ENCODE data around the gene MFSD12. TPM values are rescaled to one million over a fixed set of nuclear protein-coding genes. Genes with fewer than 3 reads are reported as not detected.
"Not testable (repeated sequence)": the region's sequence is repeated elsewhere in the genome, so short reads cannot be mapped to it uniquely, and the experiment has no call there.

MFSD12 gene
- total RNA-seq, 1 donor from 2014 or later, result 93.7 TPM

GRCh38 chr19:3591876-3592613 is 34.7 kb upstream of the MFSD12 start:
- no peaks in the 10 kb centered on the region for H3K4me1 Mint-ChIP-seq (ENCODE audit: low read depth)
- H3K9me3 Mint-ChIP-seq, result peaks cover 3% of the 10 kb centered on the region
- no peak for DNase-seq (ENCODE audit: low spot score)
- H3K27me3 Mint-ChIP-seq (ENCODE audit: low read depth), result no peaks in the 10 kb centered on the region
- no peaks in the 10 kb centered on the region for H3K36me3 Mint-ChIP-seq (ENCODE audit: low read depth)
- H3K4me3 Mint-ChIP-seq (ENCODE audit: low read depth), result no peak overlapping the region
- H3K27ac Mint-ChIP-seq, result no peak overlapping the region
- intact Hi-C loops (cut with micrococcal nuclease), result no loop called here

- no peaks in the 10 kb centered on the region for H3K4me1 Mint-ChIP-seq (ENCODE audit: low read depth)
- no peaks in the 10 kb centered on the region for H3K27me3 Mint-ChIP-seq (ENCODE audit: low read depth)
- no peaks in the 10 kb centered on the region for H3K36me3 Mint-ChIP-seq (ENCODE audit: low read depth)
- intact Hi-C loops (cut with micrococcal nuclease), result no loop called here
- H3K4me3 Mint-ChIP-seq (ENCODE audit: low read depth), result no peak overlapping the region
- H3K27ac Mint-ChIP-seq, result no peak overlapping the region
- DNase-seq (ENCODE audit: low spot score), result no peak
- H3K9me3 Mint-ChIP-seq, result peaks cover 3% of the 10 kb centered on the region
Observed at GRCh38 chr19:3590991-3591659, 33.7 kb upstream of the MFSD12 start.

GRCh38 chr19:3589949-3590348 is 32.6 kb upstream of the MFSD12 start:
- H3K27me3 Mint-ChIP-seq (ENCODE audit: low read depth), result no peaks in the 10 kb centered on the region
- H3K36me3 Mint-ChIP-seq (ENCODE audit: low read depth), result no peaks in the 10 kb centered on the region
- no peak for DNase-seq (ENCODE audit: low spot score)
- no peak overlapping the region for H3K27ac Mint-ChIP-seq
- intact Hi-C loops (cut with micrococcal nuclease), result no loop called here
- no peaks in the 10 kb centered on the region for H3K4me1 Mint-ChIP-seq (ENCODE audit: low read depth)
- peaks cover 3% of the 10 kb centered on the region for H3K9me3 Mint-ChIP-seq
- H3K4me3 Mint-ChIP-seq (ENCODE audit: low read depth), result no peak overlapping the region

- no peak for DNase-seq (ENCODE audit: low spot score)
- Mint-ChIP-seq H3K27ac (no peak overlapping the region), H3K27me3 (ENCODE audit: low read depth) (no peaks in the 10 kb centered on the region)
Observed at GRCh38 chr19:3589439-3589838, 32.1 kb upstream of the MFSD12 start.

GRCh38 chr19:3586707-3587346 is 29.4 kb upstream of the MFSD12 start:
- no peaks in the 10 kb centered on the region for H3K36me3 Mint-ChIP-seq (ENCODE audit: low read depth)
- no peak for DNase-seq (ENCODE audit: low spot score)
- intact Hi-C loops (cut with micrococcal nuclease), result no loop called here
- no peak overlapping the region for H3K27ac Mint-ChIP-seq
- H3K27me3 Mint-ChIP-seq (ENCODE audit: low read depth), result peaks cover 3% of the 10 kb centered on the region
- peaks cover 3% of the 10 kb centered on the region for H3K9me3 Mint-ChIP-seq
- H3K4me3 Mint-ChIP-seq (ENCODE audit: low read depth), result no peak overlapping the region
- H3K4me1 Mint-ChIP-seq (ENCODE audit: low read depth), result no peaks in the 10 kb centered on the region

More at GRCh38 chr19:3589439-3589838, 32.1 kb upstream of the MFSD12 start:
- no peak overlapping the region for H3K4me3 Mint-ChIP-seq (ENCODE audit: low read depth)
- intact Hi-C loops (cut with micrococcal nuclease), result no loop called here
- H3K4me1 Mint-ChIP-seq (ENCODE audit: low read depth), result no peaks in the 10 kb centered on the region
- peaks cover 3% of the 10 kb centered on the region for H3K9me3 Mint-ChIP-seq
- H3K36me3 Mint-ChIP-seq (ENCODE audit: low read depth), result no peaks in the 10 kb centered on the region

- DNase-seq (ENCODE audit: low spot score), result no peak
- no peak overlapping the region for H3K4me3 Mint-ChIP-seq (ENCODE audit: low read depth)
- no peak overlapping the region for H3K27ac Mint-ChIP-seq
Observed at GRCh38 chr19:3586127-3586626, 28.8 kb upstream of the MFSD12 start.

GRCh38 chr19:3585301-3586126 is 28.1 kb upstream of the MFSD12 start, which contains the start of gene GIPC3:
TSS of gene GIPC3 (plus strand) at chr19:3585478. CDS start at chr19:3585598, 120 bp downstream.
- Mint-ChIP-seq H3K27me3 (ENCODE audit: low read depth) (peaks cover 3% of the 10 kb centered on the region), H3K27ac (no peak within 1 kb of the TSS), H3K36me3 (ENCODE audit: low read depth) (no peaks in the 10 kb centered on the region), H3K4me3 (ENCODE audit: low read depth) (no peak within 1 kb of the TSS), H3K4me1 (ENCODE audit: low read depth) (no peaks in the 10 kb centered on the region), H3K9me3 (peaks cover 3% of the 10 kb centered on the region)
- no peak for DNase-seq (ENCODE audit: low spot score)
- intact Hi-C loops (cut with micrococcal nuclease), result no loop called here

More at GRCh38 chr19:3586127-3586626, 28.8 kb upstream of the MFSD12 start:
- Mint-ChIP-seq H3K36me3 (ENCODE audit: low read depth) (no peaks in the 10 kb centered on the region), H3K9me3 (peaks cover 3% of the 10 kb centered on the region), H3K4me1 (ENCODE audit: low read depth) (no peaks in the 10 kb centered on the region), H3K27me3 (ENCODE audit: low read depth) (peaks cover 3% of the 10 kb centered on the region)
- intact Hi-C loops (cut with micrococcal nuclease), result no loop called here

GRCh38 chr19:3584036-3584802 is 26.8 kb upstream of the MFSD12 start:
- H3K4me3 Mint-ChIP-seq (ENCODE audit: low read depth); DNase-seq (ENCODE audit: low spot score); H3K27ac Mint-ChIP-seq; H3K27me3 Mint-ChIP-seq (ENCODE audit: low read depth); H3K36me3 Mint-ChIP-seq (ENCODE audit: low read depth); intact Hi-C loops (cut with micrococcal nuclease); H3K9me3 Mint-ChIP-seq; H3K4me1 Mint-ChIP-seq (ENCODE audit: low read depth): not testable (repeated sequence)

- H3K36me3 Mint-ChIP-seq (ENCODE audit: low read depth); DNase-seq (ENCODE audit: low spot score); H3K4me3 Mint-ChIP-seq (ENCODE audit: low read depth); H3K4me1 Mint-ChIP-seq (ENCODE audit: low read depth); H3K27me3 Mint-ChIP-seq (ENCODE audit: low read depth); H3K9me3 Mint-ChIP-seq; intact Hi-C loops (cut with micrococcal nuclease); H3K27ac Mint-ChIP-seq: not testable (repeated sequence)
Observed at GRCh38 chr19:3581792-3582191, 24.4 kb upstream of the MFSD12 start.

GRCh38 chr19:3580156-3580934 is 23.0 kb upstream of the MFSD12 start:
- Mint-ChIP-seq H3K4me3 (ENCODE audit: low read depth) (no peak overlapping the region), H3K36me3 (ENCODE audit: low read depth) (peaks cover 5% of the 10 kb centered on the region), H3K4me1 (ENCODE audit: low read depth) (no peaks in the 10 kb centered on the region), H3K27me3 (ENCODE audit: low read depth) (peaks cover 3% of the 10 kb centered on the region), H3K9me3 (no peaks in the 10 kb centered on the region), H3K27ac (no peak overlapping the region)
- intact Hi-C loops (cut with micrococcal nuclease), result no loop called here
- DNase-seq (ENCODE audit: low spot score), result no peak

GRCh38 chr19:3578390-3578789 is 21.0 kb upstream of the MFSD12 start:
- Mint-ChIP-seq H3K4me1 (ENCODE audit: low read depth) (peaks cover 2% of the 10 kb centered on the region), H3K36me3 (ENCODE audit: low read depth) (peaks cover 15% of the 10 kb centered on the region), H3K9me3 (no peaks in the 10 kb centered on the region), H3K27me3 (ENCODE audit: low read depth) (peaks cover 1% of the 10 kb centered on the region), H3K27ac (no peak overlapping the region), H3K4me3 (ENCODE audit: low read depth) (no peak overlapping the region)
- intact Hi-C loops (cut with micrococcal nuclease), result no loop called here
- no peak for DNase-seq (ENCODE audit: low spot score)
